HG02642 (cell line): ENCODE measurements around the gene PELO.

Experiments used
- ATAC-seq: cut with Tn5 transposase; IDR thresholded peaks from one replicate; pipeline ENCODE4 v1.9.1; 2021; ENCODE audit warnings: mild to moderate bottlenecking; ENCODE audit not compliant: unreplicated experiment, poor library complexity

The PELO gene

DNA sequence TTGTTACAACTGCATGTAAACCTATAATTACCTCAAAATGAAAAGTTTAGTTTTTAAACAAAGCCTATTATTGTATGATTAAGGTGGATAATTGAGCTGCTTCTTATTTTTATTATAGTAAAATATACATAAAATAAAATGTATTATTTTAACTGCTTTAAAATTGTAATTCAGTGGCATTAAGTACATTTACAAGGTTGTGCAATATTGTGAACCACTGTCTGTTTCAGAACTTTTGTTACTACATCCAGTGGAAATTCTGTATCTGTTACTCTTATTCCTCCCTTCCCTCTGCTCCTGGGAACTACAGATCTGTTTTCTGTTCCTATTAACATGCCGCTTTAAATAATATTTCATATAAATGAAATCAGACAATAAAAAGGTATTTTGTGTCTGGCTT is 37.1 kb downstream of the PELO start:
- ATAC-seq, result no peak

DNA sequence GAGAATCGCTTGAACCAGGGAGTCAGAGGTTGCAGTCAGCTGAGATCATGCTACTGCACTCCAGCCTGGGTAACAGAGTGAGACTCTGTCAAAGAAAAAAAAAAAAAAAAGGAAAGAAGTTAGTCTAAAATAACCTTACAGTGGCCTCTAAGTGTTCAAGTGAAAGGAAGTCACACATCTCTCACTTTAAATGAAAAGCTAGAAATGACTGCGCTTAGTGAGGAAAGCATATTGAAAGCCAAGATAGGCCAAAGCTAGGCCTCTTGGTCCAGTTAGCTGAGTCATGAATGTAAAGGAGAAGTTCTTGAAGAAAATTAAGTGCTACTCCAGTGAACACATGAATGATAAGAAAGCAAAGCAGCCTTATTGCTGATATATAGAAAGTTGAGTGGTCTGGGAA is 38.1 kb downstream of the PELO start:
- peak; percentile 95 for ATAC-seq

DNA sequence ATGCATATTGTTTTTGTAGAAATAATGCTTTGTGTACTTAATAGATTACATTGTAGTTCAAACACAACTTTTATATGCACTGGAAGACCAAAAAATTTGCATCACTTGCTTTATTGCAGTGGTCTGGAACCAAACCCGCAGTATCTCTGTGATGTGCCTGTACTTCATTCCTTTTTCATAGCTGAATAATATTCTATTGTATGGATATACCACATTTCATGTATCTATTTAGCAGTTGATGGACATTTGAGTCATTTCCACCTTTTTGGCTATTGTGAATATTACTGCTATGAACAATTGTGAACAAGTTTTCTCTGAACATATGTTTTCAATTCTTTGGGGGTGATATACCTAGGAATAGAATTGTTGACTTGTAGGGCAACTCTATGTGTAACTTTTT is 40.1 kb downstream of the PELO start:
- ATAC-seq, result no peak

DNA sequence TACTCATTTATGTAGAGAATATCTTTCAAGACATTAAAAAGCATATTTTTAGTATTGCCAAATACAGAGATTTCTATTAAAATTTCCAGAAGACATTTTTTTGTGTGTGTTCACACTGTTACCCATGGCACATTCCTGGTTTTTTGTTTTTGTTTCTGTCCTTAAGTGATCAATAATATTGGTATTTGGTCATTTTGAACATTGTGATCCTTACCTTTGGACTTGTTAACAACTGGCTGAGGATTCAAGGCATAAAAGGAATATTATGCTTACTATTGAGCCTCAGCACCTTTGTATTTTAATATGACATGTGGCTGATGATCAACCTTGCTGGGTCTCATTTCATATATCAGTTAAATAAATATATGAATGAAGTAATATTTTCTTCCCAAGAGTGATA is 41.9 kb downstream of the PELO start:
- ATAC-seq, result no peak

DNA sequence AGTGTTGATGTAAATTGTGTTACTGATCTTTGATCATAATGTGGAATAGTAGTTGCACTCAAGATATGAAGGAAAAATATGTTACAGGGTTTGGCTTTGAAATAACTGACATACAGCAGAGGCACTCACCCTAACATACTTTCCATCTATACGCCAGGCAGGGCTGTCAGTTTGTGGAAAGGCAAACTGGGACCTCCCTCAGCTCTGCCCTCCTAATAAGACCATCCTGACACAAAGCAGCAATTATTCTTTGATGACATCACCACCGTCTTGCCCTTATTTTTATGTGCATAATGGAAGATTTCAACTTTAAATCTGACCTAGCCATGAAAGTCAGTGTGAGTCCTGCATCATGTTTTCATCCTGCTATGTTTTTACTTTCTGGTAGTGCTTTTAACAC is 42.9 kb downstream of the PELO start:
- ATAC-seq, result no peak

DNA sequence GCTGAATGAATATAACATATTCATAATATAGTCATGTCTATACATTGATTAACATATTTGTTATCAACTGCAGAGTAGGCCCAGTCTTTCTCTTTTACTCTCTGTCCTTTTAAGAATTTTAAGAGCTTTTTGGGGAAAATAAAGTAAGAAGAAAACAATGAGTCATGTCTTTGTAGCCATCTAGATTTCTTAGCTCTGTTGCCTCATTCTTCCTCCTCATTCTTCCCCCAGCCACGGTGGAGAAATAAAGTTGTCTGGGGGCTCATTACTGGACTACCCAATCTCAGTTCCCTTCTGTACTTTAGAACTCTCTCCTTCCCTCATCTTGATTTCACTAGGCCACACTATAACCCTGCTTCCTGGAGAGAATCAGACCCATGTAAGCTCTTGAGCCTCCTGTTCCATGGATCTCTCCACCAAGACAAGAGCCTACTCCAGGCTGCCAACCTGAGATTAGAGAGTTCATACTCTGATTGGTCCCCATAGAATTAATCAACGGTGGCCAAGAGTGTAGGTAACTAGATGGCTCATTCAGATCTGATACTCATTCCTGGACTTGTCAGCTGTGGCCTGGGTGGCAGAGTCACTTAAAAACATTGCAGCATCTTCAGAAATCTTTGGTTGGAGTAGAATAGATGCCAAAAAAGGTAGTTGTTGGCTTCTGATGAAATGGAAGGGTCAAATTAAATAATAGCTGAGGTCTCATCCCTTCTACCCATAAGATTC is 44.2 kb downstream of the PELO start:
- ATAC-seq, result no peak

DNA sequence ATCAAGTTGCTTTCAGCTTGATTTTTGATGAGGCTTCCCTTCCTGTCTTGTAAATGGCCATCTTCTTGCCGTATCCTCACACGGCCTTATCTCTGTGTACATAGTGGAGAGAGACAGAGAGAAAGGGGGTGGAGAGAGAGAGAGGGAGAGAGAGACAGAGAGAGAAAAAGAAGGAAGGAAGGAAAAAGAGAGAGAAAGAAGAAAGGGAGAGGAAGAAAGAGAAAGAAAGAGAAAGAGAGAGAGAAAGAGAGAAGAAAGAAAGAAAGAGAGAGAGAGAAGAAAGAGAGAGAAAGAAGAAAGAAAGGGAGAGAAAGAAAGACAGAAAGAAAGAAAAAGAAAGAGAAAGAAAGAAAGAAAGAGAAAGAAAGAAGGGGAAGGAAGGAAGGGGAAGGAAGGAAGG is 46.6 kb downstream of the PELO start:
- ATAC-seq, result no peak

DNA sequence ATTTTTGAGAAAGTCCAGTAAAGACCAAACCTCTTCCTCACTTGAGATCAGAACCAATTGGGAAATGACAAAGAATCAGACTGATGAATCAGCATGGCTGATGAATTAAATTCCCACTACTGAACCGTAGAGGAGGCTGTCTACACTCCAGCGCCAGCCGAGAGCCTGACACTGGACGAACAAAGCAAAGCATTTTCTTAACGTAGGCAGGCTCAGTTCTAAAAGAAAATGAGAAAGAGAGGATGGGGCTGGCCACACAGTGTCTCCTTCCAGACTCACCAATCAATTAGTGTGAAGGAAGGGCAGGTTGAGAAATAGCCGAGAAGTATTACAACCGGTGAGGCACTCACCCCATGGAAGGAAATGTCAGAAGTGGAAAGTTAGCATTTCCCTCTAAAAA is 49.4 kb downstream of the PELO start:
- no peak for ATAC-seq
